ENCODE results near the gene TEC. TPM values are rescaled to one million over a fixed set of nuclear protein-coding genes. Genes with fewer than 3 reads are reported as not detected.

TEC gene
- total RNA-seq, 2 donors from 2014 or later: 2.1 to 3.3 TPM

- H3K4me1 ChIP-seq: no peaks in the 10 kb centered on the region
- DNase-seq (no peak), ATAC-seq (no peak)
- H3K27ac ChIP-seq: no peak overlapping the region
- no peaks in the 10 kb centered on the region for H3K27me3 ChIP-seq
- TF ChIP-seq CTCF (IDR thresholded peaks at IDR 0.05) (no peak), POLR2A (IDR thresholded peaks at IDR 0.05) (no peak)
- no peaks in the 10 kb centered on the region for H3K36me3 ChIP-seq (replicated peaks in 1 of 2; ENCODE audit: insufficient read depth in 1 of 2, low read depth in 2 of 2)
- no peak overlapping the region for H3K4me3 ChIP-seq
- WGBS, 2 donors: 91 to 93% methylated on average over 5 of the region's 5 CpGs
- H3K9me3 ChIP-seq: no peaks in the 10 kb centered on the region
- intact Hi-C loops (cut with DNase I): no loop called here
These were observed 71.9 kb downstream of the TEC start for GRCh38 chr4:48197643-48198237.

DNA sequence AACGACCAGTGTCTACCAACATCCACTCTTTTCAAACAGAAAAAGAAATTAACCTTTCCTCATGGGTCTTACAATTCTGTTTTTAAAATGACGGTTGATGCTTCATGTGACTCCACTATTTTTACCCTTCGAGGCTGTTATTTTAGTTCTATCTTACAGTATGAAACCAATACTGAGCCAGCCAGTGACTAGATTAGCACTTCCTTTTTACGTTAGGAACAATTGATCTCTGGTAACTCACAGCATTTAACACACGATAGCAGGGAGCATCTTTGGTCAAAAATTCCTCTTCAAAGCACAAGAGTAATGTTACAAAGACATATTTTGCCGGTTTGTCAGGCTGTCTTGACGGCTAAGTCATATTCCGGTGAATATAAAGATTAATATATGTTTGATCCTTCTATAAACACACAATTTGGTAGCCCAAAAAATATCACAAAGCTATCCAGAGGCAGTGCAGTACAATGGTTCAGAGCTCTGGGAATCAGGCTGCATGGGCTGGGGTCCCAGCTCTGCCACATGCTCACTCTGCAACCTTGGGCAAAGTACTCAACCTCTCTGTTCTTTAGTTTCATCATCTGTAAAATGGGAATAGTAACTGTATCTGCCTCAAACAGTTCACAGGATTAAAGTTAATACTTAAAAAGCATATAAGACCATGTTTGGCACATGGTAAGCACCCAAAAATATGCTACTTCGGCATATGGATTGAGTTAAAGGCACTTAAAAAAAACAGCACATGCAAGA is 72.7 kb downstream of the TEC start:
- no peak for TF ChIP-seq POLR2A (IDR thresholded peaks at IDR 0.05)
- TF ChIP-seq CTCF (IDR thresholded peaks at IDR 0.05): no peak
- Histone ChIP-seq H3K27me3 (no peaks in the 10 kb centered on the region), H3K9me3 (no peaks in the 10 kb centered on the region), H3K4me1 (no peaks in the 10 kb centered on the region), H3K27ac (no peak overlapping the region), H3K4me3 (no peak overlapping the region), H3K36me3 (replicated peaks in 1 of 2; ENCODE audit: insufficient read depth in 1 of 2, low read depth in 2 of 2) (no peaks in the 10 kb centered on the region)
- WGBS, 2 donors: 84 to 89% methylated on average over 9 of the region's 9 CpGs
- no peak for DNase-seq
- no peak for ATAC-seq
- intact Hi-C loops (cut with DNase I): no loop called here

- intact Hi-C loops (cut with DNase I): no loop called here
These were observed 73.8 kb downstream of the TEC start for GRCh38 chr4:48195853-48196252.

DNA sequence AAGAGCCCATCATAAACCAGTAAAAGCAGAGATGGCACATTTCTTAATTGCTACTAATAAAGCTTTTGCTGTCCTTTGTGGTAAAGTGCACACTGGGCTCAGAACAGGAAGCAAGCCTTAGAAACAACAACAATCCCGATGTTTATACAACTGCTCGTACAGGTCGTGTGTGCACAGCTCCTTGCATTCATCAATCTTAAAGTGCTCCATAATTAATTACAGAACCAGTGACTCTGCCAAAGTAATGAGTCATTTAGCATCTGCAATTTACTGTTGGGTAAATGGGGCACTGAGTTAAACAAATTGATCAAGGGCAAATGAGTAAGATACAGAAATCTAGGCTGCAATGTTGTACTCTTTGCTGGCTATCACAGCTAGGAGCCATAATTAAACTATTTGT is 74.3 kb downstream of the TEC start:
- Histone ChIP-seq H3K4me3 (no peak overlapping the region), H3K9me3 (no peaks in the 10 kb centered on the region), H3K27me3 (no peaks in the 10 kb centered on the region), H3K36me3 (replicated peaks in 1 of 2; ENCODE audit: insufficient read depth in 1 of 2, low read depth in 2 of 2) (no peaks in the 10 kb centered on the region), H3K27ac (no peak overlapping the region), H3K4me1 (no peaks in the 10 kb centered on the region)
- ATAC-seq: peak; percentile 48
- TF ChIP-seq POLR2A (IDR thresholded peaks at IDR 0.05): no peak
- TF ChIP-seq CTCF (IDR thresholded peaks at IDR 0.05): no peak
- intact Hi-C loops (cut with DNase I): no loop called here
- no peak for DNase-seq
- WGBS, 2 donors: 23 to 36% methylated on average over 3 of the region's 3 CpGs

More at GRCh38 chr4:48195853-48196252, 73.8 kb downstream of the TEC start:
- WGBS, 2 donors: 89 to 90% methylated on average over 3 of the region's 3 CpGs
- DNase-seq (no peak), ATAC-seq (no peak)
- no peaks in the 10 kb centered on the region for H3K36me3 ChIP-seq (replicated peaks in 1 of 2; ENCODE audit: insufficient read depth in 1 of 2, low read depth in 2 of 2)
- no peak overlapping the region for H3K4me3 ChIP-seq
- H3K4me1 ChIP-seq: no peaks in the 10 kb centered on the region
- TF ChIP-seq POLR2A (IDR thresholded peaks at IDR 0.05) (no peak), CTCF (IDR thresholded peaks at IDR 0.05) (no peak)
- H3K27me3 ChIP-seq: no peaks in the 10 kb centered on the region
- H3K27ac ChIP-seq: no peak overlapping the region
- no peaks in the 10 kb centered on the region for H3K9me3 ChIP-seq

- DNase-seq: no peak
- no peak for ATAC-seq
- Histone ChIP-seq H3K36me3 (replicated peaks in 1 of 2; ENCODE audit: insufficient read depth in 1 of 2, low read depth in 2 of 2) (no peaks in the 10 kb centered on the region), H3K4me3 (no peak overlapping the region), H3K27me3 (no peaks in the 10 kb centered on the region), H3K9me3 (no peaks in the 10 kb centered on the region), H3K4me1 (no peaks in the 10 kb centered on the region), H3K27ac (no peak overlapping the region)
- intact Hi-C loops (cut with DNase I): no loop called here
- no peak for TF ChIP-seq CTCF (IDR thresholded peaks at IDR 0.05)
- TF ChIP-seq POLR2A (IDR thresholded peaks at IDR 0.05): no peak
- 54 to 68% methylated on average over 1 of the region's 1 CpG for WGBS, 2 donors
These were observed 74.7 kb downstream of the TEC start for GRCh38 chr4:48194971-48195370.
